C4-2B (cell line): ENCODE measurements around the gene GOLPH3.
"Not testable (repeated sequence)": the region's sequence is repeated elsewhere in the genome, so short reads cannot be mapped to it uniquely, and the experiment has no call there.

Source experiments
- ZFX ChIP-seq: fragments of 450-650 bp; IDR thresholded peaks from 2 replicates; pipeline ENCODE4 v1.6.1; 2017
- TF ChIP-seq, protein P1 (sequence below): fragments of 450-650 bp; conservative IDR thresholded peaks from 2 replicates; pipeline ENCODE4 v1.5.1; 2017; ENCODE audit warnings: mild to moderate bottlenecking

DNA sequence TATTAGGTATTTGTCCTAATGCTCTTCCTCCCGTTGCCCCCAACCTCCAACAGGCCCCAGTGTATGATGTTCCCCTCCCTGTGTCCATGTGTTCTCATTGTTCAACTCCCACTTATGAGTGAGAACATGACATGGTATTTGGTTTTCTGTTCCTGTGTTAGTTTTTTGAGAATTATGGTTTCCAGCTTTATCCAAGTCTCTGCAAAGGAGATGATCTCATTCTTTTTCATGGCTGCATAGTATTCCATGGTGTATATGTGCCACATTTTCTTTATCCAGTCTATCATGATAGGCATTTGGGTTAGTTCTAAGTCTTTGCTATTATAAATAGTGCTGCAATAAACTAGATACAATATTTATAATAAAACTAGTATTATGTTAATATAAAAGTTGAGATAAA is 40.2 kb upstream of the GOLPH3 start:
- TF ChIP-seq, protein P1, sequence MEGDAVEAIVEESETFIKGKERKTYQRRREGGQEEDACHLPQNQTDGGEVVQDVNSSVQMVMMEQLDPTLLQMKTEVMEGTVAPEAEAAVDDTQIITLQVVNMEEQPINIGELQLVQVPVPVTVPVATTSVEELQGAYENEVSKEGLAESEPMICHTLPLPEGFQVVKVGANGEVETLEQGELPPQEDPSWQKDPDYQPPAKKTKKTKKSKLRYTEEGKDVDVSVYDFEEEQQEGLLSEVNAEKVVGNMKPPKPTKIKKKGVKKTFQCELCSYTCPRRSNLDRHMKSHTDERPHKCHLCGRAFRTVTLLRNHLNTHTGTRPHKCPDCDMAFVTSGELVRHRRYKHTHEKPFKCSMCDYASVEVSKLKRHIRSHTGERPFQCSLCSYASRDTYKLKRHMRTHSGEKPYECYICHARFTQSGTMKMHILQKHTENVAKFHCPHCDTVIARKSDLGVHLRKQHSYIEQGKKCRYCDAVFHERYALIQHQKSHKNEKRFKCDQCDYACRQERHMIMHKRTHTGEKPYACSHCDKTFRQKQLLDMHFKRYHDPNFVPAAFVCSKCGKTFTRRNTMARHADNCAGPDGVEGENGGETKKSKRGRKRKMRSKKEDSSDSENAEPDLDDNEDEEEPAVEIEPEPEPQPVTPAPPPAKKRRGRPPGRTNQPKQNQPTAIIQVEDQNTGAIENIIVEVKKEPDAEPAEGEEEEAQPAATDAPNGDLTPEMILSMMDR = not testable (repeated sequence)
- TF ChIP-seq ZFX = not testable (repeated sequence)
